ENCODE data around the gene PTPRG. TPM values are rescaled to one million over a fixed set of nuclear protein-coding genes. Genes with fewer than 3 reads are reported as not detected.

The PTPRG gene
- total RNA-seq, 4 donors from 2014 or later = 51.9 to 56.8 (median 54.4) TPM

GRCh38 chr3:61857297-61857696 is 295.9 kb downstream of the PTPRG start:
- no peaks in the 10 kb centered on the region for H3K27me3 ChIP-seq
- TF ChIP-seq POLR2A (IDR thresholded peaks at IDR 0.05; ENCODE audit: low read depth) = no peak
- no peak for TF ChIP-seq EP300 (IDR thresholded peaks at IDR 0.05)
- TF ChIP-seq POLR2AphosphoS5 (IDR thresholded peaks at IDR 0.05) = no peak
- TF ChIP-seq CTCF (IDR thresholded peaks at IDR 0.05) = no peak
- intact Hi-C loops (cut with DNase I) = loop anchor here (5.0 to 10.0 kb wide), 2 partner anchors 292 to 330 kb away; partner anchors contain the start of gene PTPRG
- H3K4me3 ChIP-seq = no peak overlapping the region
- H3K9me3 ChIP-seq = no peaks in the 10 kb centered on the region
- H3K27ac ChIP-seq (replicated peaks in 1 of 4) = no peak overlapping the region
- no peaks in the 10 kb centered on the region for H3K36me3 ChIP-seq
- DNase-seq (ENCODE audit: extremely low spot score) = no peak
- 81% methylated on average over 2 of the region's 2 CpGs for WGBS
- H3K4me1 ChIP-seq = peaks cover 0 to 29% (median 10%) of the 10 kb centered on the region in 4 donors

GRCh38 chr3:61858054-61858453 is 296.7 kb downstream of the PTPRG start:
- Histone ChIP-seq H3K36me3 (no peaks in the 10 kb centered on the region), H3K4me3 (no peak overlapping the region), H3K9me3 (no peaks in the 10 kb centered on the region), H3K4me1 (peaks cover 7 to 36% (median 16%) of the 10 kb centered on the region in 4 donors), H3K27me3 (no peaks in the 10 kb centered on the region), H3K27ac (replicated peaks in 1 of 4) (no peak overlapping the region)
- TF ChIP-seq CTCF (IDR thresholded peaks at IDR 0.05) (peak; percentile 52 to 62 (median 54)), POLR2A (IDR thresholded peaks at IDR 0.05; ENCODE audit: low read depth) (no peak)
- intact Hi-C loops (cut with DNase I) = loop anchor here (5.0 to 10.0 kb wide), 2 partner anchors 293 to 329 kb away; partner anchors contain the start of gene PTPRG
- DNase-seq (ENCODE audit: extremely low spot score) = no peak
- 7% methylated on average over 2 of the region's 2 CpGs for WGBS

GRCh38 chr3:61861410-61861809 is 300.0 kb downstream of the PTPRG start:
- H3K27ac ChIP-seq (replicated peaks in 1 of 4) = no peak overlapping the region
- intact Hi-C loops (cut with DNase I) = loop anchor here (5.0 kb wide), 1 partner anchor 66 kb away; no protein-coding TSS in a partner anchor
- no peak for TF ChIP-seq CTCF (IDR thresholded peaks at IDR 0.05)
- 100% methylated on average over 1 of the region's 1 CpG for WGBS
- H3K9me3 ChIP-seq = no peaks in the 10 kb centered on the region
- H3K27me3 ChIP-seq = no peaks in the 10 kb centered on the region
- peaks cover 32 to 61% (median 37%) of the 10 kb centered on the region in 4 donors for H3K4me1 ChIP-seq
- no peaks in the 10 kb centered on the region for H3K36me3 ChIP-seq
- H3K4me3 ChIP-seq = no peak overlapping the region
- no peak for DNase-seq (ENCODE audit: extremely low spot score)

- Histone ChIP-seq H3K36me3 (no peaks in the 10 kb centered on the region), H3K27ac (replicated peaks in 1 of 4) (no peak overlapping the region), H3K4me1 (peaks cover 32 to 61% (median 37%) of the 10 kb centered on the region in 4 donors), H3K9me3 (no peaks in the 10 kb centered on the region), H3K4me3 (no peak overlapping the region), H3K27me3 (no peaks in the 10 kb centered on the region)
- intact Hi-C loops (cut with DNase I) = loop anchor here (5.0 kb wide), 1 partner anchor 65 kb away; no protein-coding TSS in a partner anchor
- 78% methylated on average over 7 of the region's 7 CpGs for WGBS
- no peak for DNase-seq (ENCODE audit: extremely low spot score)
- TF ChIP-seq POLR2AphosphoS5 (IDR thresholded peaks at IDR 0.05) (no peak), CTCF (IDR thresholded peaks at IDR 0.05) (no peak), POLR2A (IDR thresholded peaks at IDR 0.05; ENCODE audit: low read depth) (no peak), EP300 (IDR thresholded peaks at IDR 0.05) (no peak)
Measured at GRCh38 chr3:61862614-61863289, 301.4 kb downstream of the PTPRG start.

Measured in esophagus muscularis mucosa (tissue), 4 donors.